SK-N-SH treated with all-trans-retinoic acid at 6 μM for 48 hours (cell line): ENCODE results near the gene ADAMTS2.

Experiments
- ATAC-seq: fragments of 200-7000 bp; cut with Tn5 transposase; 3 replicates; pipeline ENCODE4 v1.9.1; 2020; ENCODE audit warnings: mild to moderate bottlenecking, moderate library complexity
- GLIS3 ChIP-seq: fragments of 250-450 bp; sonication (Bioruptor Pico); IDR thresholded peaks from 2 replicates; pipeline ENCODE4 v1.5.0; 2020; ENCODE audit warnings: mild to moderate bottlenecking, moderate library complexity
- ISL1 ChIP-seq: fragments of 250-450 bp; sonication (Bioruptor Pico); IDR thresholded peaks from 2 replicates; pipeline ENCODE4 v2.1.2; 2022; ENCODE audit warnings: mild to moderate bottlenecking, moderate library complexity
- OSR1 ChIP-seq: fragments of 250-450 bp; sonication (Bioruptor Pico); IDR thresholded peaks from 2 replicates; pipeline ENCODE4 v1.8.0; 2022; ENCODE audit warnings: moderate library complexity, mild to moderate bottlenecking, inconsistent platforms
- POU6F1 ChIP-seq: fragments of 250-450 bp; sonication (Bioruptor Pico); IDR thresholded peaks from 2 replicates; pipeline ENCODE4 v1.8.0; 2021; ENCODE audit warnings: low read depth, mild to moderate bottlenecking, moderate library complexity, borderline replicate concordance
- RARB ChIP-seq: fragments of 250-450 bp; sonication (Bioruptor Pico); IDR thresholded peaks from 2 replicates; pipeline ENCODE4 v1.8.0; 2021; ENCODE audit warnings: mild to moderate bottlenecking, moderate library complexity
- SNAI2 ChIP-seq: fragments of 250-450 bp; sonication (Bioruptor Pico); IDR thresholded peaks from 2 replicates; pipeline ENCODE4 v1.5.0; 2020; ENCODE audit warnings: mild to moderate bottlenecking, moderate library complexity
- TOX ChIP-seq: fragments of 250-450 bp; sonication (Bioruptor Pico); IDR thresholded peaks from 2 replicates; pipeline ENCODE4 v1.8.0; 2021; ENCODE audit warnings: mild to moderate bottlenecking, moderate library complexity, borderline replicate concordance
- TSHZ2 ChIP-seq: fragments of 250-450 bp; sonication (Bioruptor Pico); IDR thresholded peaks from 2 replicates; pipeline ENCODE4 v1.5.0; 2020; ENCODE audit warnings: mild to moderate bottlenecking, moderate library complexity
- ZC3H10 ChIP-seq: fragments of 250-450 bp; sonication (Bioruptor Pico); IDR thresholded peaks from 2 replicates; pipeline ENCODE4 v1.5.1; 2021; ENCODE audit warnings: mild to moderate bottlenecking, moderate library complexity
- ZFP3 ChIP-seq: fragments of 250-450 bp; sonication (Bioruptor Pico); IDR thresholded peaks from 2 replicates; pipeline ENCODE4 v1.5.0; 2020; ENCODE audit warnings: mild to moderate bottlenecking, moderate library complexity
- ZFP30 ChIP-seq: fragments of 450-650 bp; formaldehyde crosslinking; IDR thresholded peaks from 2 replicates; pipeline ENCODE4 v1.5.0; 2022; ENCODE audit warnings: mild to moderate bottlenecking, moderate library complexity
- ZNF565 ChIP-seq: fragments of 450-650 bp; formaldehyde crosslinking; conservative IDR thresholded peaks from 2 replicates; pipeline ENCODE4 v1.5.0; 2020; ENCODE audit warnings: low read depth, mild to moderate bottlenecking, moderate library complexity
- ZNF8 ChIP-seq: fragments of 450-650 bp; formaldehyde crosslinking; IDR thresholded peaks from 2 replicates; pipeline ENCODE4 v1.5.0; 2020; ENCODE audit warnings: mild to moderate bottlenecking, moderate library complexity
- TF ChIP-seq, protein P1 (sequence below): fragments of 250-450 bp; sonication (Bioruptor Pico); IDR thresholded peaks from 2 replicates; pipeline ENCODE4 v1.5.1; 2021; ENCODE audit warnings: mild to moderate bottlenecking, moderate library complexity
- TF ChIP-seq, protein P2 (sequence below): fragments of 250-450 bp; sonication (Bioruptor Pico); IDR thresholded peaks from 2 replicates; pipeline ENCODE4 v1.8.0; 2020; ENCODE audit warnings: mild to moderate bottlenecking, moderate library complexity, borderline replicate concordance
- TF ChIP-seq, protein P3 (sequence below): fragments of 250-450 bp; sonication (Bioruptor Pico); IDR thresholded peaks from 2 replicates; pipeline ENCODE4 v1.5.1; 2020; ENCODE audit warnings: low read depth, mild to moderate bottlenecking, moderate library complexity

The ADAMTS2 gene

GRCh38 chr5:179128041-179128365 is 217.3 kb downstream of the ADAMTS2 start (continued):
- TF ChIP-seq TSHZ2 (CRISPR knock-in tag), result no peak
- no peak for TF ChIP-seq ZNF8 (CRISPR knock-in tag)

GRCh38 chr5:179127136-179128040 is 217.9 kb downstream of the ADAMTS2 start:
- TF ChIP-seq RARB (no peak), ISL1 (CRISPR knock-in tag) (no peak), POU6F1 (CRISPR knock-in tag) (no peak)
- TF ChIP-seq, protein P1, sequence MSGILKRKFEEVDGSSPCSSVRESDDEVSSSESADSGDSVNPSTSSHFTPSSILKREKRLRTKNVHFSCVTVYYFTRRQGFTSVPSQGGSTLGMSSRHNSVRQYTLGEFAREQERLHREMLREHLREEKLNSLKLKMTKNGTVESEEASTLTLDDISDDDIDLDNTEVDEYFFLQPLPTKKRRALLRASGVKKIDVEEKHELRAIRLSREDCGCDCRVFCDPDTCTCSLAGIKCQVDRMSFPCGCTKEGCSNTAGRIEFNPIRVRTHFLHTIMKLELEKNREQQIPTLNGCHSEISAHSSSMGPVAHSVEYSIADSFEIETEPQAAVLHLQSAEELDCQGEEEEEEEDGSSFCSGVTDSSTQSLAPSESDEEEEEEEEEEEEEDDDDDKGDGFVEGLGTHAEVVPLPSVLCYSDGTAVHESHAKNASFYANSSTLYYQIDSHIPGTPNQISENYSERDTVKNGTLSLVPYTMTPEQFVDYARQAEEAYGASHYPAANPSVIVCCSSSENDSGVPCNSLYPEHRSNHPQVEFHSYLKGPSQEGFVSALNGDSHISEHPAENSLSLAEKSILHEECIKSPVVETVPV (CRISPR knock-in tag), result no peak
- ATAC-seq, result no peak

GRCh38 chr5:179126506-179126991 is 218.7 kb downstream of the ADAMTS2 start:
- TF ChIP-seq RARB (no peak), ZFP30 (CRISPR knock-in tag) (no peak), SNAI2 (CRISPR knock-in tag) (no peak), ZC3H10 (CRISPR knock-in tag) (no peak), GLIS3 (CRISPR knock-in tag) (no peak)
- TF ChIP-seq, protein P1 (CRISPR knock-in tag), result no peak
- ATAC-seq, result no peak

GRCh38 chr5:179125789-179126505 is 219.3 kb downstream of the ADAMTS2 start:
- no peak for ATAC-seq
- TF ChIP-seq, protein P2, sequence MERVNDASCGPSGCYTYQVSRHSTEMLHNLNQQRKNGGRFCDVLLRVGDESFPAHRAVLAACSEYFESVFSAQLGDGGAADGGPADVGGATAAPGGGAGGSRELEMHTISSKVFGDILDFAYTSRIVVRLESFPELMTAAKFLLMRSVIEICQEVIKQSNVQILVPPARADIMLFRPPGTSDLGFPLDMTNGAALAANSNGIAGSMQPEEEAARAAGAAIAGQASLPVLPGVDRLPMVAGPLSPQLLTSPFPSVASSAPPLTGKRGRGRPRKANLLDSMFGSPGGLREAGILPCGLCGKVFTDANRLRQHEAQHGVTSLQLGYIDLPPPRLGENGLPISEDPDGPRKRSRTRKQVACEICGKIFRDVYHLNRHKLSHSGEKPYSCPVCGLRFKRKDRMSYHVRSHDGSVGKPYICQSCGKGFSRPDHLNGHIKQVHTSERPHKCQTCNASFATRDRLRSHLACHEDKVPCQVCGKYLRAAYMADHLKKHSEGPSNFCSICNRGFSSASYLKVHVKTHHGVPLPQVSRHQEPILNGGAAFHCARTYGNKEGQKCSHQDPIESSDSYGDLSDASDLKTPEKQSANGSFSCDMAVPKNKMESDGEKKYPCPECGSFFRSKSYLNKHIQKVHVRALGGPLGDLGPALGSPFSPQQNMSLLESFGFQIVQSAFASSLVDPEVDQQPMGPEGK (CRISPR knock-in tag), result no peak
- no peak for TF ChIP-seq OSR1 (CRISPR knock-in tag)
- TF ChIP-seq TOX, result no peak
- no peak for TF ChIP-seq ZNF565 (CRISPR knock-in tag)
- TF ChIP-seq POU6F1 (CRISPR knock-in tag), result no peak
- no peak for TF ChIP-seq ZFP3 (CRISPR knock-in tag)
- TF ChIP-seq, protein P3, sequence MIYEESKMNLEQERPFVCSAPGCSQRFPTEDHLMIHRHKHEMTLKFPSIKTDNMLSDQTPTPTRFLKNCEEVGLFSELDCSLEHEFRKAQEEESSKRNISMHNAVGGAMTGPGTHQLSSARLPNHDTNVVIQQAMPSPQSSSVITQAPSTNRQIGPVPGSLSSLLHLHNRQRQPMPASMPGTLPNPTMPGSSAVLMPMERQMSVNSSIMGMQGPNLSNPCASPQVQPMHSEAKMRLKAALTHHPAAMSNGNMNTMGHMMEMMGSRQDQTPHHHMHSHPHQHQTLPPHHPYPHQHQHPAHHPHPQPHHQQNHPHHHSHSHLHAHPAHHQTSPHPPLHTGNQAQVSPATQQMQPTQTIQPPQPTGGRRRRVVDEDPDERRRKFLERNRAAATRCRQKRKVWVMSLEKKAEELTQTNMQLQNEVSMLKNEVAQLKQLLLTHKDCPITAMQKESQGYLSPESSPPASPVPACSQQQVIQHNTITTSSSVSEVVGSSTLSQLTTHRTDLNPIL (CRISPR knock-in tag), result no peak
- TF ChIP-seq, protein P1 (CRISPR knock-in tag), result no peak
- no peak for TF ChIP-seq ZC3H10 (CRISPR knock-in tag)
- no peak for TF ChIP-seq ZFP30 (CRISPR knock-in tag)
